Liver (tissue), 9 donors: Measurements from ENCODE around the gene MAP3K15. TPM values are rescaled to one million over a fixed set of nuclear protein-coding genes. Genes with fewer than 3 reads are reported as not detected.

ENCODE experiments used
- DNase-seq: peaks from one replicate; pipeline ENCODE4 v3.0.0-alpha.2; 2017; ENCODE audit warnings: low spot score
- H3K27ac ChIP-seq, 2 donors: one replicate each; pipeline ENCODE4 v1.7.0; 2013; ENCODE audit warnings: inconsistent platforms in 2 of 2, low read length in 2 of 2, control low read depth in 1 of 2, low read depth in 1 of 2, mild to moderate bottlenecking in 1 of 2
- H3K27me3 ChIP-seq, 4 donors: one replicate each; pipeline versions ENCODE4 v1.6.1 to v1.7.0; 2013; ENCODE audit warnings: low read length in 3 of 4, inconsistent platforms in 1 of 4, mild to moderate bottlenecking in 1 of 4, moderate library complexity in 1 of 4; ENCODE audit not compliant: control insufficient read depth in 4 of 4, insufficient read depth in 4 of 4
- H3K36me3 ChIP-seq, 4 donors: one replicate each; pipeline versions ENCODE4 v1.6.1 to v1.7.0; 2013; ENCODE audit warnings: low read length in 3 of 4, mild to moderate bottlenecking in 3 of 4, low read depth in 1 of 4, moderate library complexity in 1 of 4; ENCODE audit not compliant: control insufficient read depth in 4 of 4, insufficient read depth in 3 of 4
- H3K4me1 ChIP-seq, 4 donors: one replicate each; pipeline versions ENCODE4 v1.6.1 to v1.7.0; 2013; ENCODE audit warnings: low read length in 3 of 4, mild to moderate bottlenecking in 3 of 4, moderate library complexity in 1 of 4; ENCODE audit not compliant: control insufficient read depth in 4 of 4, insufficient read depth in 4 of 4
- H3K4me3 ChIP-seq, 3 donors: one replicate each; pipeline versions ENCODE4 v1.6.1 to v1.7.0; 2013; ENCODE audit warnings: low read length in 3 of 3, control low read depth in 1 of 3, low read depth in 1 of 3, mild to moderate bottlenecking in 1 of 3
- H3K9ac ChIP-seq, 2 donors: one replicate each; pipeline ENCODE4 v1.7.0; 2013; ENCODE audit warnings: low read length in 2 of 2, mild to moderate bottlenecking in 2 of 2, moderate library complexity in 2 of 2, control low read depth in 1 of 2, low read depth in 1 of 2
- H3K9me3 ChIP-seq, 4 donors: one replicate each; pipeline versions ENCODE4 v1.6.1 to v1.7.0; 2013; ENCODE audit warnings: low read length in 3 of 4; ENCODE audit not compliant: control insufficient read depth in 4 of 4
- EGR1 ChIP-seq, 2 donors: IDR thresholded peaks; 2 replicates each; pipeline ENCODE4 v1.6.1; 2016 to 2018; ENCODE audit warnings: antibody characterized with exemption in 2 of 2, low read depth in 2 of 2
- FOXA1 ChIP-seq: IDR thresholded peaks from 2 replicates; pipeline ENCODE4 v1.6.1; 2016; ENCODE audit warnings: antibody characterized with exemption
- FOXA2 ChIP-seq: IDR thresholded peaks from 2 replicates; pipeline ENCODE4 v1.6.1; 2016; ENCODE audit warnings: antibody characterized with exemption
- GABPA ChIP-seq, 2 donors: IDR thresholded peaks in 1 of 2; conservative IDR thresholded peaks in 1 of 2; 2 replicates each; pipeline ENCODE4 v1.6.1; 2016; ENCODE audit warnings: antibody characterized with exemption in 2 of 2, mild to moderate bottlenecking in 1 of 2, moderate library complexity in 1 of 2
- HNF4G ChIP-seq: IDR thresholded peaks from 2 replicates; pipeline ENCODE4 v1.6.1; 2016; ENCODE audit warnings: antibody characterized with exemption
- JUND ChIP-seq, 2 donors: IDR thresholded peaks; 2 replicates each; pipeline ENCODE4 v1.6.1; 2016; ENCODE audit warnings: antibody characterized with exemption in 2 of 2
- MAX ChIP-seq: IDR thresholded peaks from 2 replicates; pipeline ENCODE4 v1.6.1; 2016; ENCODE audit warnings: antibody characterized with exemption
- NR2F2 ChIP-seq: IDR thresholded peaks from 2 replicates; pipeline ENCODE4 v1.6.1; 2016; ENCODE audit warnings: antibody characterized with exemption
- RAD21 ChIP-seq, 2 donors: IDR thresholded peaks; 2 replicates each; pipeline ENCODE4 v1.6.1; 2016; ENCODE audit warnings: antibody characterized with exemption in 2 of 2, mild to moderate bottlenecking in 2 of 2
- RXRA ChIP-seq, 2 donors: IDR thresholded peaks; 2 replicates each; pipeline ENCODE4 v1.6.1; 2017 to 2018; ENCODE audit warnings: antibody characterized with exemption in 2 of 2, mild to moderate bottlenecking in 1 of 2
- SP1 ChIP-seq: IDR thresholded peaks from 2 replicates; pipeline ENCODE4 v1.6.1; 2018; ENCODE audit warnings: antibody characterized with exemption, mild to moderate bottlenecking
- TAF1 ChIP-seq: conservative IDR thresholded peaks from 2 replicates; pipeline ENCODE4 v1.6.1; 2016; ENCODE audit warnings: antibody characterized with exemption, mild to moderate bottlenecking
- YY1 ChIP-seq: IDR thresholded peaks from 2 replicates; pipeline ENCODE4 v1.6.1; 2016; ENCODE audit warnings: antibody characterized with exemption, mild to moderate bottlenecking
- ZBTB33 ChIP-seq: IDR thresholded peaks from 2 replicates; pipeline ENCODE4 v1.6.1; 2016; ENCODE audit warnings: antibody characterized with exemption
- WGBS: extraction: QIAGEN DNeasy Blood & Tissue Kit; methylation state at CpG from one replicate; pipeline ENCODE4 v1.1.7; 2013; 5-methylcytosine and 5-hydroxymethylcytosine counted together
- polyA plus RNA-seq, 2 donors: library from polyadenylated mRNA; stranded (reverse) in 1 of 2; unstranded in 1 of 2; fragments of 200-250 nt in 1 of 2; fragments of >200 nt in 1 of 2; fragmentation: Nextera tagmentation in 1 of 2; extraction: Ambion mirVana in 1 of 2; gene quantifications; one replicate each; pipeline versions ENCODE4 v1.2.1 to v1.2.3, GENCODE V29; 2013 to 2015
- total RNA-seq, 2 donors: library from RNA; depleted of rRNA; stranded (reverse); fragments of >200 nt; gene quantifications; one replicate each; pipeline ENCODE4 v1.2.3, GENCODE V29; 2014
- TF ChIP-seq, protein P1 (sequence below): IDR thresholded peaks from 2 replicates; pipeline ENCODE4 v1.6.1; 2016; ENCODE audit warnings: antibody characterized with exemption
- TF ChIP-seq, protein P2 (sequence below): fragments of 150-350 bp; IDR thresholded peaks from 2 replicates; pipeline ENCODE4 v1.5.1; 2017; ENCODE audit warnings: improper control_type of control experiment, low read depth, low read length; ENCODE audit not compliant: missing input control
- donor health status: healthy.
- donor health status: healthy.
- donor health status: healthy.
- donor health status: healthy.
- donor health status: healthy.

MAP3K15 gene
- total and polyA plus RNA-seq, 4 donors = 0.09 to 0.28 TPM; not detected in 2

DNA sequence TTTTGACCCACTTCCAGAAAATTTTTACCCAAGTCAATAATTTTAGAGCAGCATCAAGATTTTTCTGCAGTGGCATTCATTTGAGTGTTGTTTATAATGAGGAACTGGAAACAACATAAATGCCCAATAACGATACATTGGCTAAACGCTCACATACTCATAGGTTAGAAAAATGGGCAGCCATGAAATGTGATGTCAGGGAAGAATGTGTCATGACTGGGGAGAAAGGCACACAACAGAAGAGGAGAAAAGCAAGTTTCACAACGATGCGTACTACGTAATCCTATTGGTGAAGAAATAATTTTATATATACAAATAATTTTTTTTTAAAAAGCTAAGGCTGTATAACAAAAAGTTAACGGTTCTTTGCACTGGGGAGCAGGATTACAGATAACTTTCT is 33.6 kb upstream of the MAP3K15 start:
- TF ChIP-seq MAX = no peak
- no peak for TF ChIP-seq YY1
- TF ChIP-seq SP1 = no peak
- no peak for TF ChIP-seq NR2F2
- TF ChIP-seq RAD21 (IDR thresholded peaks at IDR 0.05) = no peak
- no peak for TF ChIP-seq GABPA (IDR thresholded peaks at IDR 0.05 in 1 of 2, conservative IDR thresholded peaks at IDR 0.05 in 1 of 2)
- no peak for TF ChIP-seq RXRA (IDR thresholded peaks at IDR 0.05)
- no peak for DNase-seq
- Histone ChIP-seq H3K27ac (no peak overlapping the region), H3K9me3 (no peaks in the 10 kb centered on the region), H3K27me3 (peaks cover 0 to 2% (median 0%) of the 10 kb centered on the region in 4 donors), H3K4me3 (no peak overlapping the region), H3K36me3 (no peaks in the 10 kb centered on the region), H3K9ac (no peak overlapping the region), H3K4me1 (no peaks in the 10 kb centered on the region)
- WGBS = 95% methylated on average over 6 of the region's 6 CpGs

GRCh38 chrX:19548279-19548678 is 33.0 kb upstream of the MAP3K15 start:
- H3K9me3 ChIP-seq = no peaks in the 10 kb centered on the region
- H3K27me3 ChIP-seq = peaks cover 0 to 2% (median 0%) of the 10 kb centered on the region in 4 donors
- WGBS = 90% methylated on average over 2 of the region's 2 CpGs
- TF ChIP-seq, protein P1, sequence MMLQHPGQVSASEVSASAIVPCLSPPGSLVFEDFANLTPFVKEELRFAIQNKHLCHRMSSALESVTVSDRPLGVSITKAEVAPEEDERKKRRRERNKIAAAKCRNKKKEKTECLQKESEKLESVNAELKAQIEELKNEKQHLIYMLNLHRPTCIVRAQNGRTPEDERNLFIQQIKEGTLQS = no peak
- TF ChIP-seq SP1 (no peak), GABPA (IDR thresholded peaks at IDR 0.05 in 1 of 2, conservative IDR thresholded peaks at IDR 0.05 in 1 of 2) (no peak), ZBTB33 (no peak), EGR1 (IDR thresholded peaks at IDR 0.05; ENCODE audit: low read depth in 2 of 2) (no peak), RXRA (IDR thresholded peaks at IDR 0.05) (no peak), HNF4G (no peak), FOXA2 (no peak), JUND (IDR thresholded peaks at IDR 0.05) (no peak), FOXA1 (no peak), MAX (no peak), NR2F2 (no peak), TAF1 (no peak), RAD21 (IDR thresholded peaks at IDR 0.05) (no peak)
- TF ChIP-seq, protein P2, sequence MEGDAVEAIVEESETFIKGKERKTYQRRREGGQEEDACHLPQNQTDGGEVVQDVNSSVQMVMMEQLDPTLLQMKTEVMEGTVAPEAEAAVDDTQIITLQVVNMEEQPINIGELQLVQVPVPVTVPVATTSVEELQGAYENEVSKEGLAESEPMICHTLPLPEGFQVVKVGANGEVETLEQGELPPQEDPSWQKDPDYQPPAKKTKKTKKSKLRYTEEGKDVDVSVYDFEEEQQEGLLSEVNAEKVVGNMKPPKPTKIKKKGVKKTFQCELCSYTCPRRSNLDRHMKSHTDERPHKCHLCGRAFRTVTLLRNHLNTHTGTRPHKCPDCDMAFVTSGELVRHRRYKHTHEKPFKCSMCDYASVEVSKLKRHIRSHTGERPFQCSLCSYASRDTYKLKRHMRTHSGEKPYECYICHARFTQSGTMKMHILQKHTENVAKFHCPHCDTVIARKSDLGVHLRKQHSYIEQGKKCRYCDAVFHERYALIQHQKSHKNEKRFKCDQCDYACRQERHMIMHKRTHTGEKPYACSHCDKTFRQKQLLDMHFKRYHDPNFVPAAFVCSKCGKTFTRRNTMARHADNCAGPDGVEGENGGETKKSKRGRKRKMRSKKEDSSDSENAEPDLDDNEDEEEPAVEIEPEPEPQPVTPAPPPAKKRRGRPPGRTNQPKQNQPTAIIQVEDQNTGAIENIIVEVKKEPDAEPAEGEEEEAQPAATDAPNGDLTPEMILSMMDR = no peak
- H3K36me3 ChIP-seq = no peaks in the 10 kb centered on the region
- H3K4me3 ChIP-seq = no peak overlapping the region
- H3K27ac ChIP-seq = no peak overlapping the region
- no peak for DNase-seq
- no peaks in the 10 kb centered on the region for H3K4me1 ChIP-seq
- H3K9ac ChIP-seq = no peak overlapping the region
